NT2/D1 (cell line): ENCODE data around the gene ZNF814.

Source experiments
- DNase-seq: peaks from one replicate; pipeline ENCODE4 v3.0.0-alpha.2; 2011; ENCODE audit warnings: low read depth, low spot score
- H3K27me3 ChIP-seq: 2 replicates; pipeline ENCODE4 v1.6.0; 2011; ENCODE audit warnings: mild to moderate bottlenecking; ENCODE audit not compliant: insufficient read length, insufficient read depth
- H3K36me3 ChIP-seq: 2 replicates; pipeline ENCODE4 v1.6.1; 2011; ENCODE audit warnings: mild to moderate bottlenecking, low read length, mixed read lengths; ENCODE audit not compliant: insufficient read depth, insufficient read length
- H3K4me1 ChIP-seq: 2 replicates; pipeline ENCODE4 v1.5.1; 2011; ENCODE audit not compliant: insufficient read depth, insufficient read length
- H3K4me3 ChIP-seq: 2 replicates; pipeline ENCODE4 v1.5.1; 2011; ENCODE audit warnings: low read depth; ENCODE audit not compliant: insufficient read length
- H3K9ac ChIP-seq: 2 replicates; pipeline ENCODE4 v1.6.0; 2011; ENCODE audit warnings: low read depth; ENCODE audit not compliant: insufficient read length
- H3K9me3 ChIP-seq: 2 replicates; pipeline ENCODE4 v1.5.1; 2011; ENCODE audit warnings: mild to moderate bottlenecking, low read length; ENCODE audit not compliant: insufficient read depth
- SUZ12 ChIP-seq: IDR thresholded peaks from 2 replicates; pipeline ENCODE4 v1.6.1; 2011; ENCODE audit not compliant: insufficient read length, insufficient read depth; ENCODE audit errors: extremely low read depth
- YY1 ChIP-seq: IDR thresholded peaks from 2 replicates; pipeline ENCODE4 v1.6.1; 2011; ENCODE audit not compliant: insufficient read length, insufficient read depth
- ZNF274 ChIP-seq: IDR thresholded peaks from 2 replicates; pipeline ENCODE4 v1.6.1; 2011; ENCODE audit warnings: mild to moderate bottlenecking, low read depth, low read length

ZNF814 gene

DNA sequence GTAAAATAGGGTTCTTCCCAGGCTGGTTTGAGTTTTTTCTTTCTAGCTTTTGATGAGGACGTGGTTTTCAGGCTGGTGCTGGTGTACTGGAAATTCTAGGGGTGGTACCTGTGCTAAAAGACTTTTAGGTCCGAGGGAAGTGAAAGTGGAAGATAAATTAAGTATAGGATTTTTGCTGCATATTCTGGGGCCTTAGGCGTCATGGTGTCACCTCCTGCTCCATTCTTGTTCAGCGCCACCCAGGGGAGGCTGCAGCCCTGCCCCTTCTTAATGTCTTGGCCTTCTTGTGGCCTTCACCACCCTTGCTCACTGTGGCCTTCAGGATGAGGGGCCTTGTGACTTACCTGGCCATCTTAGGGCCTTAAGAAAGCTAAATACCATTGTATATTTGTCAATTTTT, 86.6 kb downstream of the ZNF814 start:
- no peak overlapping the region for H3K4me3 ChIP-seq
- H3K9me3 ChIP-seq = no peaks in the 10 kb centered on the region
- no peak overlapping the region for H3K9ac ChIP-seq
- H3K27me3 ChIP-seq = no peaks in the 10 kb centered on the region
- no peak for DNase-seq
- peaks cover under 1% of the 10 kb centered on the region for H3K36me3 ChIP-seq
- H3K4me1 ChIP-seq = no peaks in the 10 kb centered on the region
- TF ChIP-seq SUZ12 = no peak
- TF ChIP-seq YY1 = no peak
- TF ChIP-seq ZNF274 = no peak

DNA sequence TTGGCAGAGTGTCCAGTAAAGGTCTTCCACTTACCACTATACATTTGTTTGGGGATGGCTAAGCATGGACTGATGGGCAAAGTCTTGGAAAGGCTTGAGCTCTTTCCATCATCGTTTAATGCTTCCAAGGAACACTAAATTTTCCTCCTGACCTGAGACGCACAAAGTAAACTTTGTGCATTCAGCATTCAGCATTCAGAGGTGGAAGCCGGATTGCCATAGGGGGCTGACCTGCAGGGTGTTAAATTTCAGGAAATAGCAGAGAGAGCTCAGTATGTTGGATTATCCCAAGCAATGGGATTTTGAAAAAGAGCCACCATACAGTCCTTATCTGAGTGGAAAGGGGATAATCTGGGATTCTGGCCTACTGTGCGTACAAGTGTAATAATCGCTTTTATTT, 88.1 kb downstream of the ZNF814 start:
- no peaks in the 10 kb centered on the region for H3K9me3 ChIP-seq
- TF ChIP-seq ZNF274 = no peak
- no peak for TF ChIP-seq YY1
- TF ChIP-seq SUZ12 = no peak

More for the DNA sequence above, 88.1 kb downstream of the ZNF814 start:
- no peak overlapping the region for H3K9ac ChIP-seq
- H3K36me3 ChIP-seq = peaks cover 5% of the 10 kb centered on the region
- no peaks in the 10 kb centered on the region for H3K27me3 ChIP-seq
- DNase-seq = no peak
- no peak overlapping the region for H3K4me3 ChIP-seq
- H3K4me1 ChIP-seq = no peaks in the 10 kb centered on the region
